ENCODE measurements around the gene IREB2. TPM values are rescaled to one million over a fixed set of nuclear protein-coding genes. Genes with fewer than 3 reads are reported as not detected.

The IREB2 gene
- total RNA-seq, 2 experiments from 2014 or later = 84.3 to 89.0 TPM

DNA sequence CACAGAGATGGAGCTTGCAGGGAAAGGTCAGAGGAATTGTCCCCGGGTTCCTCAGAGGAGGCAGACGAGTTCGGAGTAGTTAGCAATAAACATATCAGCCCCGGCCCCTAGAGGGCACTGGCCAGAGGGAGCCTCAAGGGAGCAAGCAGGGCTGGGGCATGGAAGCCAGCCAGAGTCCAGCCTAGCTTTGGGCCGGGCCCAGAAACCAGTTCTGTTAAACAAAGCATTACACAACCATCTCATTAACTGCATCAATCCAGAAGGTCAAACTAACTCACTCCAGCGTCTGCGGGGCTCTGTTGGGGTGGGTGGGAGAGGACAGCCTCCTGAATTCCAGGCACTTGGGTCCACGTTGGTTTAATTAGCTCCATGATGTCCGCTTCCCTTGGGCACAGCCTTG, 41.0 kb upstream of the IREB2 start:
- POLR2A ChIA-PET = no interaction called here
- intact Hi-C loops (cut with DNase I, micrococcal nuclease) = no loop called here
- ATAC-seq (ENCODE audit: poor library complexity) = no peak
- no peaks in the 10 kb centered on the region for H3K36me3 ChIP-seq (ENCODE audit: insufficient read depth, low read length)
- H3K9me3 Mint-ChIP-seq = no peaks in the 10 kb centered on the region
- H3K36me3 Mint-ChIP-seq (ENCODE audit: low read depth) = no peaks in the 10 kb centered on the region
- peaks cover 3% of the 10 kb centered on the region for H3K27me3 Mint-ChIP-seq
- no peak overlapping the region for H3K4me3 Mint-ChIP-seq
- no peaks in the 10 kb centered on the region for H3K27me3 ChIP-seq (ENCODE audit: control insufficient read depth in 1 of 2, insufficient read depth in 2 of 2, low read length in 2 of 2)
- no peak overlapping the region for H3K27ac Mint-ChIP-seq
- H3K27ac ChIP-seq (ENCODE audit: low read depth in 1 of 2, low read length in 2 of 2) = no peak overlapping the region
- no peak for DNase-seq
- H3K4me3 ChIP-seq (ENCODE audit: low read length) = no peak overlapping the region
- TF ChIP-seq, protein P1, sequence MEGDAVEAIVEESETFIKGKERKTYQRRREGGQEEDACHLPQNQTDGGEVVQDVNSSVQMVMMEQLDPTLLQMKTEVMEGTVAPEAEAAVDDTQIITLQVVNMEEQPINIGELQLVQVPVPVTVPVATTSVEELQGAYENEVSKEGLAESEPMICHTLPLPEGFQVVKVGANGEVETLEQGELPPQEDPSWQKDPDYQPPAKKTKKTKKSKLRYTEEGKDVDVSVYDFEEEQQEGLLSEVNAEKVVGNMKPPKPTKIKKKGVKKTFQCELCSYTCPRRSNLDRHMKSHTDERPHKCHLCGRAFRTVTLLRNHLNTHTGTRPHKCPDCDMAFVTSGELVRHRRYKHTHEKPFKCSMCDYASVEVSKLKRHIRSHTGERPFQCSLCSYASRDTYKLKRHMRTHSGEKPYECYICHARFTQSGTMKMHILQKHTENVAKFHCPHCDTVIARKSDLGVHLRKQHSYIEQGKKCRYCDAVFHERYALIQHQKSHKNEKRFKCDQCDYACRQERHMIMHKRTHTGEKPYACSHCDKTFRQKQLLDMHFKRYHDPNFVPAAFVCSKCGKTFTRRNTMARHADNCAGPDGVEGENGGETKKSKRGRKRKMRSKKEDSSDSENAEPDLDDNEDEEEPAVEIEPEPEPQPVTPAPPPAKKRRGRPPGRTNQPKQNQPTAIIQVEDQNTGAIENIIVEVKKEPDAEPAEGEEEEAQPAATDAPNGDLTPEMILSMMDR (IDR thresholded peaks at IDR 0.05) = no peak
- H3K4me1 Mint-ChIP-seq (ENCODE audit: low read depth) = no peaks in the 10 kb centered on the region
- CTCF ChIA-PET = no interaction called here
- no peaks in the 10 kb centered on the region for H3K4me1 ChIP-seq (ENCODE audit: insufficient read depth, low read length)
- no peaks in the 10 kb centered on the region for H3K9me3 ChIP-seq (ENCODE audit: control insufficient read depth in 1 of 2, insufficient read depth in 1 of 2, low read length in 2 of 2)

DNA sequence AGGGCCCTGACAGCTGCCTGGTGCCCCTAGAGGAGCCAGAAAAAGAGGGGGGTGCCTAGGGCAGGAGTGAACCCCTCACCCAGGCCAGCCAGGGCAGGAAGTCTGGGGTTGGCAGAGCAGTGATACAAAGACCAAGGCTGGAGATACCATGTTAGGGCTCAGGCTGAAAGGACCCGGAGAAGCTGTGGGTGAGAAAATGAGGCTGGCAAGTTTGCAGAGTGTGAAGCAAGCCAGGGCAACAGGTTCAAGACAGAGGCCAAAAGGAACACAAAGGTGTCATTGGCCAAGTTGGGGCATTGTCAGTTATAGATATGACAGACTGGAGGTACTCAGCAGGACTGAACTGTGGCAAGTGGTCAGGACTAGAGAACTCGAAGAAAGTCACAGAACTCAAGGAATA, 40.6 kb upstream of the IREB2 start:
- POLR2A ChIA-PET = no interaction called here
- H3K27me3 ChIP-seq (ENCODE audit: control insufficient read depth in 1 of 2, insufficient read depth in 2 of 2, low read length in 2 of 2) = no peaks in the 10 kb centered on the region
- no peak for ATAC-seq (ENCODE audit: poor library complexity)

DNA sequence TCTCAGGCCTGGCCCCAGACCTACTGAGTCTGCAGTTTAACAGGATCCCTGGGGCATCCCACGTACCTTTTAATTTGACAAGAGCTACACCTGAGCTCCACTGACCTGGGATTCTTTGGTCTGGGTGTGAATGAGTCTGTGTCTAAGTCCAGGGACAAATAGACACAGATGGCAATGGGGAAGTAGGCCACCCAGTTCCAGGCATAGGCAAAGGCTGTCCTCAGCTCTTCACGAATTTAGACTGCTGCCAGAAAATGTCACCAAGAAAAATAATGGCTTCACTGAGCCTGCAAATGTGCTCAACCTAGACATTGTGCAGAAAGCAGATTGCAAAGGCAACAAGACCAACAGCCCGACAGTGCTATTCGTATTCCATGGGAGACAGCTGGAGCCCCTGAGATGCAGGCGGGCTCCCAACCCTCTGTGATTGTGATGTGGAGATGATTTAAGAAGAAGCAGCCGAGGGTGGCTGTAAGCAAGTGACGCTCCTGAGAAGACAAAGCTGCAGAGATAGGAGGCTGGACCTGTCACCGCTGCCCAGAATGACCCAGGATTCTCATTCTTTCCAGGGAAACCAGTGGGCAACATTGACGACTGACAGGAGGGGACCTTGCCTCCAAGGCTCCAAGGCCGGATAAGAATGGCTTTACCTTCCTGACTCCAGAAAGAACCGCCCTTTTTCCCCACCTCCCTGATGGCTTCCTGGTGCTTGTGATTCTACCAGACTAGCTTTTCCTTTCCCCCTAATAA, 39.8 kb upstream of the IREB2 start:
- Mint-ChIP-seq H3K27me3 (peaks cover 3% of the 10 kb centered on the region), H3K9me3 (no peaks in the 10 kb centered on the region), H3K4me3 (no peak overlapping the region), H3K4me1 (ENCODE audit: low read depth) (no peaks in the 10 kb centered on the region), H3K36me3 (ENCODE audit: low read depth) (no peaks in the 10 kb centered on the region), H3K27ac (no peak overlapping the region)
- no peak overlapping the region for H3K4me3 ChIP-seq (ENCODE audit: low read length)
- ATAC-seq (ENCODE audit: poor library complexity) = no peak
- no peaks in the 10 kb centered on the region for H3K9me3 ChIP-seq (ENCODE audit: control insufficient read depth in 1 of 2, insufficient read depth in 1 of 2, low read length in 2 of 2)
- no peaks in the 10 kb centered on the region for H3K4me1 ChIP-seq (ENCODE audit: insufficient read depth, low read length)
- no peaks in the 10 kb centered on the region for H3K27me3 ChIP-seq (ENCODE audit: control insufficient read depth in 1 of 2, insufficient read depth in 2 of 2, low read length in 2 of 2)
- ChIA-PET CTCF (no interaction called here), POLR2A (interaction anchor here (1.2 kb wide), 1 partner anchor 99 kb away, joined by 4 read pairs; the partner anchor contains the start of gene SKIC8)
- intact Hi-C loops (cut with DNase I, micrococcal nuclease) = no loop called here
- DNase-seq = no peak
- no peak overlapping the region for H3K27ac ChIP-seq (ENCODE audit: low read depth in 1 of 2, low read length in 2 of 2)
- no peaks in the 10 kb centered on the region for H3K36me3 ChIP-seq (ENCODE audit: insufficient read depth, low read length)
- TF ChIP-seq, protein P1 (IDR thresholded peaks at IDR 0.05) = no peak

More for the DNA sequence above, 40.6 kb upstream of the IREB2 start:
- Histone ChIP-seq H3K27ac (ENCODE audit: low read depth in 1 of 2, low read length in 2 of 2) (no peak overlapping the region), H3K36me3 (ENCODE audit: insufficient read depth, low read length) (no peaks in the 10 kb centered on the region), H3K4me1 (ENCODE audit: insufficient read depth, low read length) (no peaks in the 10 kb centered on the region), H3K4me3 (ENCODE audit: low read length) (no peak overlapping the region), H3K9me3 (ENCODE audit: control insufficient read depth in 1 of 2, insufficient read depth in 1 of 2, low read length in 2 of 2) (no peaks in the 10 kb centered on the region)
- no peaks in the 10 kb centered on the region for H3K4me1 Mint-ChIP-seq (ENCODE audit: low read depth)
- peaks cover 3% of the 10 kb centered on the region for H3K27me3 Mint-ChIP-seq
- no peak overlapping the region for H3K27ac Mint-ChIP-seq
- no peak overlapping the region for H3K4me3 Mint-ChIP-seq
- intact Hi-C loops (cut with DNase I, micrococcal nuclease) = no loop called here
- no peak for DNase-seq
- no peaks in the 10 kb centered on the region for H3K9me3 Mint-ChIP-seq
- no peaks in the 10 kb centered on the region for H3K36me3 Mint-ChIP-seq (ENCODE audit: low read depth)
- CTCF ChIA-PET = interaction anchor here (0.5 kb wide), 1 partner anchor 1692 kb away, joined by 3 read pairs; no protein-coding TSS in a partner anchor
- TF ChIP-seq, protein P1 (IDR thresholded peaks at IDR 0.05) = no peak

Data from CD4-positive, alpha-beta T cell (primary cell).